T-helper 1 cell treated with Interleukin-12 subunit alpha and Interleukin-12 subunit beta and Interleukin-4 antibody, amounts not matched to agents 30 ng/mL and 1 ng/mL, for 36 hours (primary cell): ENCODE measurements around the gene TTF2. TPM values are rescaled to one million over a fixed set of nuclear protein-coding genes. Genes with fewer than 3 reads are reported as not detected.
"Not testable (repeated sequence)": the region's sequence is repeated elsewhere in the genome, so short reads cannot be mapped to it uniquely, and the experiment has no call there.

Experiments used
- intact Hi-C: fragments of 100-400 bp; cut with micrococcal nuclease; formaldehyde crosslinking; loops from one replicate; pipeline ENCODE4 v1.15.1; 2024
- total RNA-seq: library from RNA; stranded (reverse); gene quantifications from 2 replicates; pipeline ENCODE4 v1.2.3, GENCODE V29; 2022

TTF2 gene
- total RNA-seq, 1 donor from 2014 or later, result 83.7 TPM

- intact Hi-C loops, result no loop called here
These were observed 29.9 kb downstream of the TTF2 start for GRCh38 chr1:117089996-117090395.

- intact Hi-C loops, result no loop called here
These were observed 32.5 kb downstream of the TTF2 start for GRCh38 chr1:117092594-117092993.

GRCh38 chr1:117093091-117093534, 33.0 kb downstream of the TTF2 start:
- intact Hi-C loops, result no loop called here

- intact Hi-C loops, result loop anchor here (1.0 to 2.0 kb wide), 3 partner anchors 27 to 33 kb away; partner anchors contain the start of genes TRIM45 and TTF2
These were observed 33.9 kb downstream of the TTF2 start for GRCh38 chr1:117093870-117094621.

DNA sequence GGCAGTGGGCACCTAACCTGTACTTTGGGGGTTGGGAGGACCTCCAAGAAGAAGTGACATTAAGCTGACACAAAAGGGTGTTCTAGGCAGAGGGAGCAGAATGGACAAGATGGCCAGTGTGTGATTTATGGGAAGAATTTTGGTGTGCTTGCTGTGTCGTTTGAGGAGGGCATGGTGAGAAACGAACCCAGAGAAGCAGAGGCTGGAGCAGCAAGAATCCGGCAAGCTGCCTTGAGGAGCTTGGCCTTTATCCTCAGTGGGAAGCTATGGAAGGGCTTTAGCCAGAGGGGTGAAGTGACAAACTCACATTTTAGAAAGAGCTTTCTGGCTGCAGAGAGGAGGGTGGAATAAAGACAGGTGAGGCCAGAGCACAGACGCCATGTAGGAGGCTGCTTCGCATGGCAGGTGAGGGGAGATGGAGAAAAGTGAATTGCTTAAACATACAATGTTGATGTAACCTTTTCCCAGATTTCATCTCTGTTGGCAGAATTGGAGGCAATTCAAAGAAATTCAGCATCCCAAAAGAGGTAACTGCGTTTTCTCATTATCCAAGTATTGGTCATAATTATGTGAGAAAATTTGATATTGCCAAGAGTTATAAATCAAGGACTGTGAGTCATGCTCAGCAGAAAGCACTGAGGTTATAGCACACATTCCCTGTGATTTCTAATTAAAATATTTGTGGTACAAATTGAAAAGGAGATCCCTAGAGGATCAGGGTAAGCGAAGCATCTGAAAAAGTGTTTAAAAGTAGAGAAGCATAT, 34.9 kb downstream of the TTF2 start:
- intact Hi-C loops, result loop anchor here (1.0 to 2.0 kb wide), 3 partner anchors 26 to 34 kb away; partner anchors contain the start of genes TRIM45 and TTF2

- intact Hi-C loops, result no loop called here
These were observed 36.9 kb downstream of the TTF2 start for GRCh38 chr1:117096951-117097408.

DNA sequence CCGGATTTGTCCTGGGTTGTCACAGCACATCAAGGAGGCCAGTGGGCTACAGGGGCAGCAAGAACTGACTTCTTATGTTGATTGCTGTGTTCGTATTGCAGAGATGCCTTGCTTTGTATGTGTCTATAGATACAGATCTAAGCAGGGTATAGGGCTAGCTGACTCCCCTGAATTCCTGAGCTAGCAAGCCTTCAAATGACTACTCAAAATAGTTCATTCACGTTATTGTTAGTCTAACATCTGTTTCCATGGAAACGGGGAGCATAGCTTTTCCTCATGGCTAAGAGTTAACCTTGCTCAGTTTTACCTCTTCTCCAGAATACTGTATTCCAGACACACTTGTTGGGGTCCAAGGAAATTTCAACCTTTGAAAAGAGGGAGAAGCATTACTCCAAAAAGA, 37.3 kb downstream of the TTF2 start:
- intact Hi-C loops, result no loop called here

GRCh38 chr1:117098287-117098890, 38.3 kb downstream of the TTF2 start:
- intact Hi-C loops, result no loop called here

GRCh38 chr1:117101334-117101733, 41.2 kb downstream of the TTF2 start:
- intact Hi-C loops, result no loop called here

DNA sequence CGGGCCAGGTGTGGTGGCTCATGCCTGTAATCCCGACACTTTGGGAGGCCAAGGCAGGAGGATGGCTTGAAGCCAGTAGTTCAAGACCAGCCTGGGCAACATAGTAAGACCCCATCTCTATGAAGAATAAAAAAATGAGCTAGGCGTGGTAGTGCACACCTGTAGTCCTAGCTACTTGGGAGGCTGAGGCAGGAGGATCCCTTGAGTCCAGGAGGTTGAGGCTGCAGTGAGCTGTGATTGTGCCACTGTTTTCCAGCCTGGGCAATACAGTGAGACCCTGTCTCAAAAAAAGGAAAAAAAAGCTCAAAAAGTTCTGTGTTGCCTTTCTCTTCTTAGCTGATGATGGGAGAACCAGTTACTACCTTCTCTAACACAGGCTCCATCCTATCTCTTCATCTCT, 41.7 kb downstream of the TTF2 start:
- intact Hi-C loops, result not testable (repeated sequence)

DNA sequence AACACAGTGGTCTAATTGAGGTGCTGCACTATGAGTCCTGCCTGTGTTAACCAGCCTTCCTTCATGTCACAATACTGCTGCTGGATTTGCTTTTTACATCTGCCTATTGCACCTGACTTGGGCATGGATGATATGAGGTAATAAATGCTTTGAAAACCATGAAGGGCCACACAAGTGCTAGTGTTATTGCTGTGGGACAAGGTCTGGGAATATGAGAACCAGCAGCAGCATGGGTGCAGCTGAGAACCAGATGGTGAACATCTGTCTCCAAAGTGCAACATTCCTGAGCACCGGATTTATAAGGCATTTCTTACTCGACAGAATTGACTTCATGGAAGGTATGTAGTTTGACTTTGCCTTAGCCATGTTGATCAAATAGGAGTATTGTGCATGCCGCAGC, 44.9 kb downstream of the TTF2 start:
- intact Hi-C loops, result no loop called here

DNA sequence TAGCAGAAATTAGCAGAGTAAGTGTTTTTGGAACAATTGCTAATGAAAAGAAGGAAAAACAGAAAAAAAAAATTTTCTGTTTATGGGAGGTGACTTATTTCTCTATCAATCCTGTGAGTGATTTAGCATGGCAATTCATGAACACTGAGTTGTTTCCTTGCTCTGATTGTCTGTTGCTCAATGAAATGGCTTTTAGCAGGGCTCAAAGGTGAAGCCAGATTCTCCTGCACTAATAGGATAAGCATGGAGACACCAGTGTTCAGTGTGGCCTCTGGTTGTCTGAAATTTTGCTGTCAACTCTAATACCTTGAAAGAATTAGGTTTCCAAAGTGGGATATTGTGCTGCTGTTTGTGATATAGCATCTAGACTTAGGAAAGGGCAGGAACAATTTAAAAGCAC, 45.6 kb downstream of the TTF2 start:
- intact Hi-C loops, result no loop called here

DNA sequence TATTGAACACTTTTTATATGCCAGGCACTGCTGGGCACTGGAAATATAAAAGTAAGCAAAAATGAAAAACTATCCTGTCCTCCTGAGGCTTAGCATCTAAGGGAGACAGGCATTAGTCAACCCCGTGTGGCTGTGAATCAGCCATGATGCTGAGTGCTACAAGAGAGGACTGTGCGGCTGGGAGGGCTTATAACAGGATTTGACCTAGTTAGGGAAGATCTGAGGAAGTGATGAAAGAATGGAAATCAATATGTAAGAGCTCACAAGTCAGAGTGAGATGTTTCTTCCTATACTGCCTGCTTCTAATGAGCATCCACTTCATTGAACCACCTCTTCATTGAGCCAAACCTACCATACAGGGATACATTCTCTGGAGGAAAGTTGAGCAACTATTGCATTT, 46.4 kb downstream of the TTF2 start:
- intact Hi-C loops, result no loop called here

DNA sequence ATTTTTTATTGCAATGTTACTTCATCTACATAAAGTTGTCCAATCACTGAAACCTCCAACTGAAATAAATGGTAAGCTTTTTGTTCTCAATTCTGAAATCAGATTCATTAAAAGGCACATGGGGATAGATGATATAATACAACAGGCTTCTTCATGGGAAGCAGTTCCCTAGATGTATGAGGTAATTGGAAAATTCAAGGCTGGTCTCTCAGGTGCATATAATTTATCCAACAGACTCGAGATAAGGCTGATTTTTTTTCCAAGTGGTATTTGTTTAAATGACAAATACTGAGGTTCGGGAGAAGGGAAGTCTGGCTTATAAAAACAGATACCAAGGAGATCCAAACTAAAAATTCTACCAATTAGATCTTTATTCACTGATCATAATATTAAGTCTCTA, 47.2 kb downstream of the TTF2 start:
- intact Hi-C loops, result no loop called here

DNA sequence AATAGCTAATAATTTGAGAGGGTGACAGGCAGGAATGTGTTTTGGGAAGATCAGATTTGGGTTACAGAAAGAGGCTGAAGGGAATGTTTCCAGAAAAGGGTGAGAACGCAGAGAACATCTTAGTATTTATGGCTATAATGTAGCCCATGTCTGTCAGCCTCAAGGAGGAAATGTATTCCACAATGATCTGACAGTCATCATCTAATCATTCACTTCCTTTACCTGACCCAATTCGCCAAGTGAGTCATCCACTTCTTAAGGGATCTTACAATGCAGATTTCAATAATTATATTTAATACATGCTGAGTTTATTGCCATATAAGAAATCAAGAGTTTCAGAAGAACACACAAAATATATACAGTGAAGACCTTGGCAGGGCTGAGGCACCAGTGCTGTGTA, 50.6 kb downstream of the TTF2 start:
- intact Hi-C loops, result no loop called here

- intact Hi-C loops, result no loop called here
These were observed 52.1 kb downstream of the TTF2 start for GRCh38 chr1:117112047-117112717.

GRCh38 chr1:117113199-117113598, 53.1 kb downstream of the TTF2 start:
- intact Hi-C loops, result no loop called here

DNA sequence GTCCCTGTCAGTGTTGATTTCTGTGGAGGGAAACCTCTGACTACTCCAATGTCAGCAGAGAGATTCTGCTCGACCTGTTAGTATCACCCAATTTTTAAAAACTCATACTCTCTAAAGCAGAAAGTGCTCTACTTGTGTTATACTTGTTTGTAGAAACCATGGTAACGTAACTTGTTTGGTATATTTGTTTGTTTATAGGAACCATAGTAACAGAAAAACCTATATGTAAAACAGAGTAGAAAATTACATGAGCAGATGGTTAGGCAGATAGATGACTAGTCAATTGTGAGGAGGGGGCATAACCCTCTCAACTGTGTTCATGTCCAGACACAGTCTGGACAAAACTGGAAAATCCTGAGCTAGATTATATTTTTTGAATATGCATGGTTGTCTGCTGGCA, 54.8 kb downstream of the TTF2 start:
- intact Hi-C loops, result no loop called here

- intact Hi-C loops, result no loop called here
These were observed 56.1 kb downstream of the TTF2 start for GRCh38 chr1:117116090-117116783.

DNA sequence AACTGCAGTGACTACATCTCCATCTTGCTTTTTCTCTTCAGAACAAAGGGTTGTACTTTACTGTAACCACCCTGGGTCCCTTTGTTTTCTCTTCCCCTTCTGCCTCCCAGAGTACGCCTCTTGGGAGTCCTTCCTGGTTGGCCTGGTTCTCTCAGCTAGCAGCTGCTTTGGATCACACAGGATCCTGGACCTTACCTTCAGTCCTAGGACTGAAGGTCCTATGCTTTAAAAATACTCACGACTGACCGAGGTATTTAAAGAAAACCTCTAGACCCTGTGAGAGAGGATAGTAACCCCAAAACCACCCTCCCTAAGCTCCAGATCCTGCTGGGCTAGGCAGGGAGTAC, 56.6 kb downstream of the TTF2 start:
- intact Hi-C loops, result no loop called here

DNA sequence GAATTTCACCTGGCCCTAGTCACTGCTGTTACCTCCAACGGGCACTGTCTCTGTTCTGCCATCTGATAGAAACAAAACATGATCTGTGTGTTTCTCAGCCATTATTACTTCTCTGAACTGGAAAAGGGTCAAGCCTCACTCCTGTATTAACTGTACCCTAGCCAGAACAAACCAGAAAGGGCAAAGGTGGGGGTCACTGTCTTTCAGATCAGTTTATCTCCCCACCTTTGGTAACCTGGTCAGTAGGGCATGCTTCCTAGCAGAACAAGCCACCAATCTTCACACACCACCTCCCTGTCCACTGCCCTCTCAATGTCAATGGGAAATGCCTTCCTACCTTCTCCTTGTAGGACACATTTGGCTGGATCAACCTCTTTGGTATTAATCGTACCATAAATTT, 57.6 kb downstream of the TTF2 start:
- intact Hi-C loops, result no loop called here
